Left ventricle myocardium inferior (tissue), 1 donor: ENCODE results near the gene RGS19. TPM values are rescaled to one million over a fixed set of nuclear protein-coding genes. Genes with fewer than 3 reads are reported as not detected.

Source experiments
- DNase-seq: peaks from one replicate; pipeline ENCODE4 v3.0.0-alpha.2; 2020
- H3K27ac ChIP-seq: fragments of 200-600 bp; replicated peaks from 2 replicates; pipeline ENCODE4 v1.8.0; 2021
- H3K27me3 ChIP-seq: fragments of 200-600 bp; 2 replicates; pipeline ENCODE4 v1.8.0; 2021; ENCODE audit warnings: low read depth
- H3K36me3 ChIP-seq: fragments of 200-600 bp; 2 replicates; pipeline ENCODE4 v1.8.0; 2021
- H3K4me1 ChIP-seq: fragments of 200-600 bp; 2 replicates; pipeline ENCODE4 v1.8.0; 2021
- H3K4me3 ChIP-seq: fragments of 200-600 bp; 2 replicates; pipeline ENCODE4 v1.8.0; 2021; ENCODE audit warnings: mild to moderate bottlenecking, moderate library complexity
- H3K9me3 ChIP-seq: fragments of 200-600 bp; replicated peaks from 2 replicates; pipeline ENCODE4 v1.8.0; 2021
- intact Hi-C: fragments of 100-400 bp; cut with micrococcal nuclease; formaldehyde crosslinking; loops from one replicate; pipeline ENCODE4 v1.11.0; 2022
- total RNA-seq: library from RNA; stranded (reverse); fragmentation: NEBNext Ultra II Directional; extraction: Animal tissue kit (Norgen Biotek cat#: 25700); gene quantifications from one replicate; pipeline ENCODE4 v1.2.1, GENCODE V29; 2021
- TF ChIP-seq, protein P1 (sequence below): fragments of 200-600 bp; IDR thresholded peaks from 2 replicates; pipeline ENCODE4 v1.8.0; 2021; ENCODE audit warnings: antibody characterized with exemption, mild to moderate bottlenecking, borderline replicate concordance
- donor health status: DM: no; HTN: yes; CAD: no; lungs with severe emphysema.

Gene RGS19
- total RNA-seq, 1 donor from 2014 or later = 6.1 TPM

DNA sequence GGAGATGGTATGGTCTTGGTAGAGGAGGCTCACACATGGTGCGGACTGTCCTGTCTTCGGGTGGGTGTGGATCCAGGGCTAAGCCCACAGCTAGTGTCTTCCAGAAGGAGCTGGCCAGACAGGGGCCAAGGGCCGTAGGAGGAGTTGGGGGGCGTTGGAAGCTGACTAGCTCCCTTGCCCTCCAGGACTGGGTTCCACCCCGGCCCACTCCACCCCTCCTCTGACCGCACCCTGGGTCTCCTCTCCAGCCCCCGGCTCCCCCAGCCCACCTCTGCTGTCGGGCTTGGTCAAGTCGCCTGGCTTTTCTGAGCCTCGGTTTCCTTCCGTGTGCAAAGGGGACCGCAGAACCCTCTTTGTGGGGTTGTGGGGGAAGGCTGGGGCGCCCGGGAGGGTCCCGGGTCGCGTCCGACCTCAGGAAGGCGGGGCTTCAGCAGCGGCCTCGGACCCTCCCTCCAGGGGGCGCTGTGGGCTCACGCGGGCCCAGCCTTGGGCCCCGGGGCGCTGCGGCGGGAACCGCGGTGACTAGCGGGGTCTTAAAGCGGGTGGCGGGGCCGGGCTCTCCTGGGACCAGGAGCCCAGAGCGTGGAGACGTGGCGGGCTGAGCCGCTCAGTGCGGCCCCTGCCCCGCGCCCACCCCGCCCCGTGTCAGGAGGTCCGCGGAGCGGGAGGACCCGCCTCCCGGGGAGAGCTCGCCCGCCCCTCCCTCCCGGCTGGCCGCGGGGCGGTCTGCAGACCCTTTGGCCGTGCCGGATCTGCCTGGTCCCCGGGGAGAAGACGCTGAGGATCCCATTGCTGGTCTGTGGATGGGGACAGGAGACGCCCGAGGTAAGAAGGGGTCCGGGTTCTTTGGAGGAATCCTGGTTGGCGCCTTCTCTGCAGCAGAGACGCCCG, 22.7 kb upstream of the RGS19 start:
- H3K27ac ChIP-seq = no peak overlapping the region
- no peaks in the 10 kb centered on the region for H3K9me3 ChIP-seq
- peak overlapping the region; percentile 67 for H3K4me3 ChIP-seq
- H3K27me3 ChIP-seq = peaks cover 86% of the 10 kb centered on the region
- TF ChIP-seq, protein P1, sequence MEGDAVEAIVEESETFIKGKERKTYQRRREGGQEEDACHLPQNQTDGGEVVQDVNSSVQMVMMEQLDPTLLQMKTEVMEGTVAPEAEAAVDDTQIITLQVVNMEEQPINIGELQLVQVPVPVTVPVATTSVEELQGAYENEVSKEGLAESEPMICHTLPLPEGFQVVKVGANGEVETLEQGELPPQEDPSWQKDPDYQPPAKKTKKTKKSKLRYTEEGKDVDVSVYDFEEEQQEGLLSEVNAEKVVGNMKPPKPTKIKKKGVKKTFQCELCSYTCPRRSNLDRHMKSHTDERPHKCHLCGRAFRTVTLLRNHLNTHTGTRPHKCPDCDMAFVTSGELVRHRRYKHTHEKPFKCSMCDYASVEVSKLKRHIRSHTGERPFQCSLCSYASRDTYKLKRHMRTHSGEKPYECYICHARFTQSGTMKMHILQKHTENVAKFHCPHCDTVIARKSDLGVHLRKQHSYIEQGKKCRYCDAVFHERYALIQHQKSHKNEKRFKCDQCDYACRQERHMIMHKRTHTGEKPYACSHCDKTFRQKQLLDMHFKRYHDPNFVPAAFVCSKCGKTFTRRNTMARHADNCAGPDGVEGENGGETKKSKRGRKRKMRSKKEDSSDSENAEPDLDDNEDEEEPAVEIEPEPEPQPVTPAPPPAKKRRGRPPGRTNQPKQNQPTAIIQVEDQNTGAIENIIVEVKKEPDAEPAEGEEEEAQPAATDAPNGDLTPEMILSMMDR = peak; percentile 78
- DNase-seq = peak; percentile 33
- peaks cover 14% of the 10 kb centered on the region for H3K4me1 ChIP-seq
- no peaks in the 10 kb centered on the region for H3K36me3 ChIP-seq
- intact Hi-C loops = no loop called here

DNA sequence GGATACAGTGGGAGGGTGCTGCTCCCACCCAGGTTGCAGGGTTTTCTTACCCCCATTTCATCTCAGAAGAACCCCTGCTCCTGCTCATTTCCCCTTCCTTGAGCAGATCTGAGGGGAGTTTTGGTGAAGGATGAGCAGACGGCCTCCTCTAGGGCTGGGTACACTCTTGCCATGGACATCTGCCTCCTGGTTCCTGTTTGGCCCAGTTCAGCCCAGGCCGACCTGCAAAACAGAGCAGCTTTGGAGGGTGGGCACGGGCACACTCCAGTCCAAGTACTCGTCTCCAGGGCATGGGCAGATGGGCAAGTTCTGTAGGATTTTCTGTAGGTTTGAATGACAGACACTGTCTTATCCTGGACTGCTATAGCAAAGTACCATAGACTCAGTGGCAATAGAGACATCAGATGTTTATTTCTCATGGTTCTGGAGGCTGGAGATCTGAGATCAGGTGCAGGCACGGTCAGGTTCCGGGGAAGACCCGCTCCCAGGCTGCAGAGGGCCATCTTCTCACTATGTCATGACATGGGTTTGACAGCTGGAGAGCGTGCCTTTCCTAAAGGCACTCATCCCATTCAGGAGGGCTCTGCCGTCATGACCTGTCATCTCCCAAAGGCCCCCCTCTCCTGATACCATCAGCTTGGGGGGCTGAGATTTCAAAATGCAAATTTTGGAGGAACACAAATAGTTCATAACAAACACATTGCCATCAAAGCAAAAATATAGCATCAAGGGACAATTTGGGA, 21.8 kb upstream of the RGS19 start:
- H3K9me3 ChIP-seq = no peaks in the 10 kb centered on the region

DNA sequence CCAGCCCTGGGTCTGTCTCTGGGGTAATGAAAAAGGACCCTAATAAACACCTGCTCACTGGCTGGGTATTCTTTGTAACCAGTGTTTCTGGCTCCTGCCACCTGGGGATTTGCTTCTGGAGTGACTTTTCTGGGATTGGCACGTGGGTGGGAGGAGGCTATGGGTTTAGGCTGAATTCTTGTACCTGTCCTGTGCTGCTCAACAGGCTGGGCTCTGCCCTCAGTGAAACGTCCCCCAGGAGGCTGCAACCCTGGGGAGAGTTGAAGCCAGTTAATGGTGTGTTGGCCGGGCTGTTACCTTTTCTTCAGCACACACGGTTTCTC, 21.2 kb upstream of the RGS19 start:
- Histone ChIP-seq H3K4me1 (peaks cover 14% of the 10 kb centered on the region), H3K4me3 (no peak overlapping the region), H3K27ac (no peak overlapping the region), H3K9me3 (no peaks in the 10 kb centered on the region), H3K27me3 (peaks cover 84% of the 10 kb centered on the region), H3K36me3 (no peaks in the 10 kb centered on the region)
- DNase-seq = no peak
- intact Hi-C loops = no loop called here
- TF ChIP-seq, protein P1 = no peak

More for the DNA sequence above, 21.8 kb upstream of the RGS19 start:
- Histone ChIP-seq H3K4me3 (no peak overlapping the region), H3K27me3 (peaks cover 82% of the 10 kb centered on the region), H3K4me1 (peaks cover 14% of the 10 kb centered on the region), H3K36me3 (no peaks in the 10 kb centered on the region), H3K27ac (no peak overlapping the region)
- TF ChIP-seq, protein P1 = no peak
- DNase-seq = no peak
- intact Hi-C loops = no loop called here

DNA sequence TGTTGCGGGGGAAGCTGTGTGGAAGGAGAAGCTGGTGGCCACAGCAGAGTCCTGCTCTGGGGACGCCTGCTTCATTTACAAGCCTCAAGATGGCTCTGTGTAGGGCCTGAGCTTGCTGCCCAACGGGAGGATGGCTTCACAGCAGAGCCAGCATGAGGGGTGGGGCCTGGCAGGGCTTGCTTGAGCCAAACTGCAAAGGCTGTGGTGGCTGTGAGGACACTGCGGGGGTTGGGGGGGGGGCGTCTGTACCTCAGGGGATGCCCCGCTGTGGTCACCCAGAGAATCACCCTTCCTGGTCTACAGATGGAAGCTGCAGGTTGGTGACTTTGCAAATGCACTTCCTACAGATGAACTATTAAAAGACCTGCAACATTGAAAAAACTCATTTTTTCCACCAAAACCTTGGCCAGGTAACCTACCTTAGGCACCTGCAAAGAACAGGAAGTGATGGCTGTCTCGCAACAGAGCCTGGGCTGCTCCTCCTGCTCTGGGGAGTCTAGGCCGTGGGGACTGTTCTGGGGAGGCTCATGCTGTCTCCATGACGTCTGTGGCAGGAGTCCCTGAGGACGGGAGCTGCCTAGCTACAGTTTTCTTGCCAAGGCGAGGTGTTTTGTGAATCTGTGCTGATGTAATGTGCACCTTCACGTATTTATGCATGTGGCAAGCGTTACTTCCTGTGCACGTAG, 20.7 kb upstream of the RGS19 start:
- H3K9me3 ChIP-seq = no peaks in the 10 kb centered on the region
- H3K4me1 ChIP-seq = peaks cover 14% of the 10 kb centered on the region
- H3K4me3 ChIP-seq = no peak overlapping the region
- H3K27me3 ChIP-seq = peaks cover 84% of the 10 kb centered on the region
- intact Hi-C loops = no loop called here
- TF ChIP-seq, protein P1 = no peak
- no peak overlapping the region for H3K27ac ChIP-seq
- DNase-seq = no peak
- H3K36me3 ChIP-seq = no peaks in the 10 kb centered on the region

DNA sequence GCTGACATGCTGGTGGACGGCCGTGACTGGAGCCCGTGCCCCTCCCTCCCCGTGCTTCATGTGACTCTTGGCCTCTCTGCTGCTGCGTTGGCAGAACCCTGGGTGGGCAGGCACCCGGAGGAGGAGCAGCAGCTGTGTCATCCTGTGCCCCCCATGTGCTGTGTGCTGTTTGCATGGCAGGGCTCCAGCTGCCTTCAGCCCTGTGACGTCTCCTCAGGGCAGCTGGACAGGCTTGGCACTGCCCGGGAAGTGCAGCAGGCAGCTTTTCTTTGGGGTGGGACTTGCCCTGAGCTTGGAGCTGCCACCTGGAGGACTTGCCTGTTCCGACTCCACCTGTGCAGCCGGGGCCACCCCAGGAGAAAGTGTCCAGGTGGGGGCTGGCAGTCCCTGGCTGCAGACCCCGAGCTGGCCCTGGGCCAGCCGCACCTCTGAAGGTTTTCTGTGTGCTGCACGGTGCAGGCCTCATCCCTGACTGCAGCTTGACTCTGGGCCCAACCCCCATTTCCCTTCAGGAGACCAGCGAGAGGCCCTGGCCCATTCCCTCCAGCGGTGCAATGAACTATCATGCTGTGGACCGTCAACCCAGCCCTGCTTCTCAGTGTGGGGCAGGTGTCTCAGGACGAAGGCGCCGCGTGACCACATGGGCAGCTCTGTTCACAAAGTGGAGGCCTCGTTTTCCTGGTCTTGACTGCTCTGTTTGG, 19.9 kb upstream of the RGS19 start:
- no peak for DNase-seq

More for the DNA sequence above, 19.9 kb upstream of the RGS19 start:
- no peak overlapping the region for H3K4me3 ChIP-seq
- H3K27me3 ChIP-seq = peaks cover 79% of the 10 kb centered on the region
- intact Hi-C loops = no loop called here
- peaks cover 14% of the 10 kb centered on the region for H3K4me1 ChIP-seq
- H3K27ac ChIP-seq = no peak overlapping the region
- no peaks in the 10 kb centered on the region for H3K36me3 ChIP-seq
- TF ChIP-seq, protein P1 = no peak
- H3K9me3 ChIP-seq = no peaks in the 10 kb centered on the region
